ENCODE measurements around the gene DNAJB8.

DNA sequence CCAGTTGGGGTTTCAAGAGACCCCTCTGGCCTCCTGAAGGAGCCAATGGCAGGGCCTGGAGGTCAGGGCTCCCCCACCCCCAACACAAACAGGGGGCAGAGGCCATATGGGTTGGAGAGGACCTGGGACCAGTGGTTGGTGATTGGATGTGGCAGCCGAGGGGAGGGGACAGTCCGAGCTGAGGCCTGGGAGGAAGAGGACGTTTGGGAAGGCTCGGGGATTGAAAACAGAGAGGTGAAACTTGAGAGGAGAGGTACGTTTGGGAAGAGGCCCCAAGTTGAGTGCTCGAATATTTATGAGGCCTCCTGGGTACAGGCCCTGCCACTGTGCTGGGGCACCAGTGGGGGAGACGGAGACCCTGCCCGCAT lies 53.7 kb downstream of the DNAJB8 start:
- no peak for TF ChIP-seq POLR2A (IDR thresholded peaks at IDR 0.05)
- TF ChIP-seq, protein P1, sequence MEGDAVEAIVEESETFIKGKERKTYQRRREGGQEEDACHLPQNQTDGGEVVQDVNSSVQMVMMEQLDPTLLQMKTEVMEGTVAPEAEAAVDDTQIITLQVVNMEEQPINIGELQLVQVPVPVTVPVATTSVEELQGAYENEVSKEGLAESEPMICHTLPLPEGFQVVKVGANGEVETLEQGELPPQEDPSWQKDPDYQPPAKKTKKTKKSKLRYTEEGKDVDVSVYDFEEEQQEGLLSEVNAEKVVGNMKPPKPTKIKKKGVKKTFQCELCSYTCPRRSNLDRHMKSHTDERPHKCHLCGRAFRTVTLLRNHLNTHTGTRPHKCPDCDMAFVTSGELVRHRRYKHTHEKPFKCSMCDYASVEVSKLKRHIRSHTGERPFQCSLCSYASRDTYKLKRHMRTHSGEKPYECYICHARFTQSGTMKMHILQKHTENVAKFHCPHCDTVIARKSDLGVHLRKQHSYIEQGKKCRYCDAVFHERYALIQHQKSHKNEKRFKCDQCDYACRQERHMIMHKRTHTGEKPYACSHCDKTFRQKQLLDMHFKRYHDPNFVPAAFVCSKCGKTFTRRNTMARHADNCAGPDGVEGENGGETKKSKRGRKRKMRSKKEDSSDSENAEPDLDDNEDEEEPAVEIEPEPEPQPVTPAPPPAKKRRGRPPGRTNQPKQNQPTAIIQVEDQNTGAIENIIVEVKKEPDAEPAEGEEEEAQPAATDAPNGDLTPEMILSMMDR (IDR thresholded peaks at IDR 0.05 in 4 of 5, conservative IDR thresholded peaks at IDR 0.05 in 1 of 5), result no peak
